ENCODE results near the gene AUTS2. TPM values are rescaled to one million over a fixed set of nuclear protein-coding genes. Genes with fewer than 3 reads are reported as not detected.

AUTS2 gene
- total RNA-seq, 1 experiment from 2014 or later = 256 TPM

DNA sequence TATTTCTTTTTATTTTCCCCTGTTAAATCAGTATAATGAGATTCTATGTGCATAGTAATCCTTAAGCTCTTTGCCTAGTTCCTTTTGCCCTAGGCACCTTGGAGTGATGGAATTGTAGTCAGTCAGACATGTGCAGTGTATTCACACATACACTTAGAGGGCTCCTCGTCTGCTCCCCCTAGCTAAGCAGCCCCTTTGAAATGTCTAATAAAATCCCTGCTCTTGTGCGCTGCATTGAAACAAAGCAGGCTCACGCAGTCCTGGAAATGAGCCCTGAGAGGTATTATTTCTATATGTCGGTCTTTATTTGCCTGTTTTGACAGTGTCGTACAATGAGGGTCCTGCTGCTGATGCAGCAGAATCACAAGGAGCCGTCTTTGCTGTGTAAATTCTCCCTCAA is 258.7 kb downstream of the AUTS2 start:
- no peak overlapping the region for H2BK5ac ChIP-seq (ENCODE audit: insufficient read length, low read length)
- Mint-ChIP-seq H3K9me3 (no peaks in the 10 kb centered on the region), H3K36me3 (ENCODE audit: insufficient read depth in 1 of 3, low read depth in 3 of 3) (no peaks in the 10 kb centered on the region), H3K4me1 (peaks cover 32 to 40% of the 10 kb centered on the region in 2 experiments), H3K27ac (no peak overlapping the region; a peak in 1 of 7 replicates), H3K4me3 (no peak overlapping the region), H3K27me3 (ENCODE audit: low read depth) (no peaks in the 10 kb centered on the region)
- no peak overlapping the region for H2AK5ac ChIP-seq (ENCODE audit: insufficient read length, low read length)
- H4K91ac ChIP-seq (ENCODE audit: insufficient read length, low read depth, low read length) = no peak overlapping the region
- H4K8ac ChIP-seq (replicated peaks; ENCODE audit: insufficient read length, low read depth, low read length) = no peak overlapping the region
- no peak overlapping the region for H3K4ac ChIP-seq (ENCODE audit: low read depth, low read length)
- no peaks in the 10 kb centered on the region for H3K79me1 ChIP-seq (ENCODE audit: insufficient read depth, low read depth, low read length, poor library complexity, severe bottlenecking)
- H3K56ac ChIP-seq (ENCODE audit: insufficient read length, low read depth, low read length) = no peak overlapping the region
- H3K4me1 ChIP-seq (ENCODE audit: insufficient read depth, low read length) = peaks cover 12% of the 10 kb centered on the region; the same call in 1 of the 2 replicates
- H3T11ph ChIP-seq (ENCODE audit: low read length) = no peak overlapping the region
- no CpG with 5 or more reads among the region's 6 CpGs for WGBS (ENCODE audit: extremely low coverage, insufficient read length, low lambda C conversion rate)
- H3K18ac ChIP-seq (ENCODE audit: insufficient read length, low read depth, low read length) = no peak overlapping the region
- DNase-seq = no peak
- H3K14ac ChIP-seq (ENCODE audit: insufficient read depth, low read length) = no peak overlapping the region
- H3K9ac ChIP-seq (ENCODE audit: extremely low read depth, insufficient read length, low read length) = no peak overlapping the region
- H2BK12ac ChIP-seq (ENCODE audit: insufficient read length, low read depth, low read length) = no peak overlapping the region
- H3K4me2 ChIP-seq (ENCODE audit: insufficient read depth, insufficient read length, low read length) = no peak overlapping the region
- H3K79me2 ChIP-seq (ENCODE audit: insufficient read depth, low read length) = no peaks in the 10 kb centered on the region
- H3K23ac ChIP-seq (ENCODE audit: insufficient read length, low read depth, low read length) = no peak overlapping the region
- no peak overlapping the region for H4K5ac ChIP-seq (ENCODE audit: insufficient read length, low read depth, low read length)
- H2BK15ac ChIP-seq (ENCODE audit: low read depth, low read length) = no peak overlapping the region
- no peaks in the 10 kb centered on the region for H3K27me3 ChIP-seq (ENCODE audit: insufficient read depth, low read length)
- H3K9me3 ChIP-seq (ENCODE audit: control insufficient read depth, low read depth, low read length) = no peaks in the 10 kb centered on the region
- no peak overlapping the region for H2AFZ ChIP-seq (ENCODE audit: low read length)
- H3K27ac ChIP-seq (ENCODE audit: insufficient read length, low read depth, low read length) = no peak overlapping the region
- H4K20me1 ChIP-seq (ENCODE audit: control insufficient read depth, insufficient read depth, insufficient read length) = no peaks in the 10 kb centered on the region
- no peak overlapping the region for H2BK120ac ChIP-seq (ENCODE audit: low read depth, low read length, poor library complexity, severe bottlenecking)
- TF ChIP-seq, protein P1, sequence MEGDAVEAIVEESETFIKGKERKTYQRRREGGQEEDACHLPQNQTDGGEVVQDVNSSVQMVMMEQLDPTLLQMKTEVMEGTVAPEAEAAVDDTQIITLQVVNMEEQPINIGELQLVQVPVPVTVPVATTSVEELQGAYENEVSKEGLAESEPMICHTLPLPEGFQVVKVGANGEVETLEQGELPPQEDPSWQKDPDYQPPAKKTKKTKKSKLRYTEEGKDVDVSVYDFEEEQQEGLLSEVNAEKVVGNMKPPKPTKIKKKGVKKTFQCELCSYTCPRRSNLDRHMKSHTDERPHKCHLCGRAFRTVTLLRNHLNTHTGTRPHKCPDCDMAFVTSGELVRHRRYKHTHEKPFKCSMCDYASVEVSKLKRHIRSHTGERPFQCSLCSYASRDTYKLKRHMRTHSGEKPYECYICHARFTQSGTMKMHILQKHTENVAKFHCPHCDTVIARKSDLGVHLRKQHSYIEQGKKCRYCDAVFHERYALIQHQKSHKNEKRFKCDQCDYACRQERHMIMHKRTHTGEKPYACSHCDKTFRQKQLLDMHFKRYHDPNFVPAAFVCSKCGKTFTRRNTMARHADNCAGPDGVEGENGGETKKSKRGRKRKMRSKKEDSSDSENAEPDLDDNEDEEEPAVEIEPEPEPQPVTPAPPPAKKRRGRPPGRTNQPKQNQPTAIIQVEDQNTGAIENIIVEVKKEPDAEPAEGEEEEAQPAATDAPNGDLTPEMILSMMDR (conservative IDR thresholded peaks at IDR 0.05) = no peak
- H2BK20ac ChIP-seq (ENCODE audit: low read depth, low read length, poor library complexity, severe bottlenecking) = no peak overlapping the region
- H3K23me2 ChIP-seq (ENCODE audit: insufficient read length, low read depth, low read length, poor library complexity, severe bottlenecking) = no peaks in the 10 kb centered on the region

All from H9 (cell line).